ENCODE data around the gene MVD. TPM values are rescaled to one million over a fixed set of nuclear protein-coding genes. Genes with fewer than 3 reads are reported as not detected.

Gene MVD
- total and polyA plus RNA-seq, 2 experiments from 2014 or later = 95.3 to 149 TPM

DNA sequence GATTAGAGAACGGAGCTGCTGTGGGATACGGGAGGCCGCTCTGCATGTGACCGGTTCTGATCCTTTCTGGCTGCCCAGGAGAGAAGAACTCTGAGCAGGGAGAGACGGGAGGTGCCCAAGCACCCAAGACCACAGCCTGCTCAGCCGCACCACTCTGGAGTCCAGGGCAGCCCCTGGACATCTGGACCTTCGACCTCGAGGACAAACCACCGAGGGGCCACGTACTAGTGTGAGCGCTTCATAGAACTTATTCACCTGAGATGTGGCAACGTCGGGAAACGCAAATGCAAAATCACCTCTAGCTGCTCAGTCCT lies 37.4 kb upstream of the MVD start:
- no peak overlapping the region for H3K27ac Mint-ChIP-seq
- no peak overlapping the region for H3K27ac ChIP-seq (ENCODE audit: low read depth)
- TF ChIP-seq POLR2AphosphoS5 (IDR thresholded peaks at IDR 0.05; ENCODE audit: low read depth) = no peak
- TF ChIP-seq ZNF331 (CRISPR knock-in tag; IDR thresholded peaks at IDR 0.05; ENCODE audit: low read depth) = no peak
- no peak for TF ChIP-seq CTCF (conservative IDR thresholded peaks at IDR 0.05; ENCODE audit: low read depth in 2 of 2)
- TF ChIP-seq EZH2 (IDR thresholded peaks at IDR 0.05; ENCODE audit: low read depth, unreplicated experiment) = no peak
- TF ChIP-seq EZH2phosphoT487 (IDR thresholded peaks at IDR 0.05; ENCODE audit: unreplicated experiment) = no peak
- no peak for TF ChIP-seq CREB1 (CRISPR knock-in tag; IDR thresholded peaks at IDR 0.05; ENCODE audit: low read depth)
- TF ChIP-seq NANOG (IDR thresholded peaks at IDR 0.05; ENCODE audit: borderline replicate concordance) = no peak
- no peak for TF ChIP-seq REST (IDR thresholded peaks at IDR 0.05; ENCODE audit: unreplicated experiment)
- TF ChIP-seq STAT1 (IDR thresholded peaks at IDR 0.05; ENCODE audit: unreplicated experiment) = no peak
- TF ChIP-seq, protein P1, sequence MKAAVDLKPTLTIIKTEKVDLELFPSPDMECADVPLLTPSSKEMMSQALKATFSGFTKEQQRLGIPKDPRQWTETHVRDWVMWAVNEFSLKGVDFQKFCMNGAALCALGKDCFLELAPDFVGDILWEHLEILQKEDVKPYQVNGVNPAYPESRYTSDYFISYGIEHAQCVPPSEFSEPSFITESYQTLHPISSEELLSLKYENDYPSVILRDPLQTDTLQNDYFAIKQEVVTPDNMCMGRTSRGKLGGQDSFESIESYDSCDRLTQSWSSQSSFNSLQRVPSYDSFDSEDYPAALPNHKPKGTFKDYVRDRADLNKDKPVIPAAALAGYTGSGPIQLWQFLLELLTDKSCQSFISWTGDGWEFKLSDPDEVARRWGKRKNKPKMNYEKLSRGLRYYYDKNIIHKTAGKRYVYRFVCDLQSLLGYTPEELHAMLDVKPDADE (IDR thresholded peaks at IDR 0.05) = no peak
- no peak for TF ChIP-seq ZNF462 (CRISPR knock-in tag; IDR thresholded peaks at IDR 0.05)
- no peak for TF ChIP-seq ZNF114 (CRISPR knock-in tag; IDR thresholded peaks at IDR 0.05)
- no peak for TF ChIP-seq JUNB (IDR thresholded peaks at IDR 0.05; ENCODE audit: unreplicated experiment)
- peaks cover 9% of the 10 kb centered on the region for H3K4me1 Mint-ChIP-seq
- no peak overlapping the region for H2AFZ ChIP-seq
- H3F3A ChIP-seq (replicated peaks; ENCODE audit: low read depth) = no peaks in the 10 kb centered on the region
- H3K4me3 ChIP-seq = no peak overlapping the region
- H3K4me1 ChIP-seq (ENCODE audit: insufficient read depth) = no peaks in the 10 kb centered on the region
- peaks cover 6% of the 10 kb centered on the region for H3K27me3 Mint-ChIP-seq (ENCODE audit: insufficient read depth, low read depth, poor library complexity)
- H3K4me2 ChIP-seq = no peak overlapping the region
- H3K36me3 ChIP-seq (ENCODE audit: insufficient read depth) = no peaks in the 10 kb centered on the region
- H3K4me3 Mint-ChIP-seq = no peak overlapping the region
- ATAC-seq = no peak
- H3K27me3 ChIP-seq (ENCODE audit: insufficient read depth) = no peaks in the 10 kb centered on the region
- H3K79me2 ChIP-seq (replicated peaks; ENCODE audit: insufficient read depth) = peaks cover 14% of the 10 kb centered on the region
- peaks cover 5% of the 10 kb centered on the region; the same call in 1 of the 2 replicates for H4K20me1 ChIP-seq (replicated peaks; ENCODE audit: insufficient read depth)
- H3K9me3 Mint-ChIP-seq = no peaks in the 10 kb centered on the region
- no peaks in the 10 kb centered on the region for H3K9me2 ChIP-seq (ENCODE audit: insufficient read depth)
- no peak for DNase-seq (ENCODE audit: low spot score)
- H3K36me3 Mint-ChIP-seq (ENCODE audit: low read depth) = no peaks in the 10 kb centered on the region; the same call in 2 of the 3 replicates

Measured in GM23338 (cell line).